ENCODE data around the gene CNPY2.

GRCh38 chr12:56348776-56349175, 33.0 kb upstream of the CNPY2 start:
- TF ChIP-seq CTCF (IDR thresholded peaks at IDR 0.05): no peak
- no peak for TF ChIP-seq POLR2A (IDR thresholded peaks at IDR 0.05)
